Muscle of back (tissue), 10 donors: Measurements from ENCODE around the gene C16orf54. TPM values are rescaled to one million over a fixed set of nuclear protein-coding genes. Genes with fewer than 3 reads are reported as not detected.

Source experiments
- polyA plus RNA-seq, 10 donors: library from polyadenylated mRNA; unstranded; fragments of 120-200 nt; gene quantifications; one replicate each; pipeline ENCODE4 v1.2.1, GENCODE V29; 2013; ENCODE audit not compliant: insufficient read length in 10 of 10

C16orf54 gene
- polyA plus RNA-seq, 10 donors: 0.10 to 3.2 (median 0.26) TPM

Other genes starting within 250 kb of the C16orf54 start
- 10 to 100 TPM in 9 of 10 donors, 1 to 10 TPM in 1; 9.5 to 58.5 (median 20.7) TPM for gene NPIPB12, start 239.6 kb downstream of the C16orf54 start, polyA plus RNA-seq
- gene SPN, start 82.7 kb downstream of the C16orf54 start, polyA plus RNA-seq: 1 to 10 TPM in 6 of 10 donors, under 1 TPM in 4; 0.51 to 5.1 (median 1.2) TPM
- gene QPRT, start 66.8 kb downstream of the C16orf54 start, polyA plus RNA-seq: 10 to 100 TPM; 47.6 to 64.3 (median 57.5) TPM
- under 1 TPM in 1 of 10 donors, not detected in 9; 0.07 TPM for gene ZG16, start 32.3 kb upstream of the C16orf54 start, polyA plus RNA-seq
- 10 to 100 TPM; 25.2 to 51.3 (median 29.4) TPM for gene KIF22, start 44.8 kb upstream of the C16orf54 start, polyA plus RNA-seq
- gene MAZ, start 60.5 kb upstream of the C16orf54 start, polyA plus RNA-seq: 100 to 1,000 TPM; 191 to 282 (median 243) TPM
- gene PRRT2, start 66.2 kb upstream of the C16orf54 start, polyA plus RNA-seq: 10 to 100 TPM in 9 of 10 donors, 1 to 10 TPM in 1; 8.4 to 28.3 (median 12.6) TPM
- gene PAGR1, start 70.2 kb upstream of the C16orf54 start, polyA plus RNA-seq: 10 to 100 TPM; 21.5 to 37.3 (median 28.2) TPM
- gene MVP, start 74.5 kb upstream of the C16orf54 start, polyA plus RNA-seq: 10 to 100 TPM; 15.8 to 31.4 (median 18.7) TPM
- 10 to 100 TPM; 31.4 to 50.1 (median 38.6) TPM for gene CDIPT, start 117.2 kb upstream of the C16orf54 start, polyA plus RNA-seq
- 1 to 10 TPM in 9 of 10 donors, under 1 TPM in 1; 0.87 to 4.2 (median 1.8) TPM for gene SEZ6L2, start 153.6 kb upstream of the C16orf54 start, polyA plus RNA-seq
- gene ASPHD1, start 154.5 kb upstream of the C16orf54 start, polyA plus RNA-seq: under 1 TPM; 0.19 to 0.79 (median 0.46) TPM
- gene KCTD13, start 180.2 kb upstream of the C16orf54 start, polyA plus RNA-seq: 10 to 100 TPM in 5 of 10 donors, 1 to 10 TPM in 5; 7.8 to 14.5 (median 9.9) TPM
- 10 to 100 TPM; 54.7 to 68.3 (median 61.6) TPM for gene TMEM219, start 216.1 kb upstream of the C16orf54 start, polyA plus RNA-seq
- 10 to 100 TPM; 25.1 to 39.2 (median 32.9) TPM for gene TAOK2, start 227.9 kb upstream of the C16orf54 start, polyA plus RNA-seq
- gene HIRIP3, start 249.6 kb upstream of the C16orf54 start, polyA plus RNA-seq: 10 to 100 TPM in 9 of 10 donors, 1 to 10 TPM in 1; 9.5 to 19.3 (median 12.7) TPM